ENCODE data around the gene IL18R1.

The IL18R1 gene

GRCh38 chr2:102386004-102386403 is 30.4 kb downstream of the IL18R1 start:
- TF ChIP-seq CTCF (IDR thresholded peaks at IDR 0.05; ENCODE audit: low read depth, low read length, missing control alignments): no peak
- H3K4me3 ChIP-seq (replicated peaks; ENCODE audit: low read depth, low read length): no peak overlapping the region
- DNase-seq (ENCODE audit: extremely low read depth, low read depth): no peak

- no peak for TF ChIP-seq CTCF (IDR thresholded peaks at IDR 0.05; ENCODE audit: low read depth, low read length, missing control alignments)
- no peak for DNase-seq (ENCODE audit: extremely low read depth, low read depth)
- H3K4me3 ChIP-seq (replicated peaks; ENCODE audit: low read depth, low read length): no peak overlapping the region
Measured at GRCh38 chr2:102386867-102387541, 31.4 kb downstream of the IL18R1 start.

- DNase-seq (ENCODE audit: extremely low read depth, low read depth): no peak
- no peak for TF ChIP-seq CTCF (IDR thresholded peaks at IDR 0.05; ENCODE audit: low read depth, low read length, missing control alignments)
Measured at GRCh38 chr2:102387763-102388546, 32.4 kb downstream of the IL18R1 start.

GRCh38 chr2:102391565-102391964 is 36.0 kb downstream of the IL18R1 start:
- TF ChIP-seq CTCF (IDR thresholded peaks at IDR 0.05; ENCODE audit: low read depth, low read length, missing control alignments): no peak

More at GRCh38 chr2:102387763-102388546, 32.4 kb downstream of the IL18R1 start:
- no peak overlapping the region for H3K4me3 ChIP-seq (replicated peaks; ENCODE audit: low read depth, low read length)

GRCh38 chr2:102392096-102392495 is 36.5 kb downstream of the IL18R1 start:
- no peak for DNase-seq (ENCODE audit: extremely low read depth, low read depth)
- H3K4me3 ChIP-seq (replicated peaks; ENCODE audit: low read depth, low read length): no peak overlapping the region
- TF ChIP-seq CTCF (IDR thresholded peaks at IDR 0.05; ENCODE audit: low read depth, low read length, missing control alignments): no peak

More at GRCh38 chr2:102391565-102391964, 36.0 kb downstream of the IL18R1 start:
- no peak overlapping the region for H3K4me3 ChIP-seq (replicated peaks; ENCODE audit: low read depth, low read length)
- no peak for DNase-seq (ENCODE audit: extremely low read depth, low read depth)

- no peak overlapping the region for H3K4me3 ChIP-seq (replicated peaks; ENCODE audit: low read depth, low read length)
- TF ChIP-seq CTCF (IDR thresholded peaks at IDR 0.05; ENCODE audit: low read depth, low read length, missing control alignments): no peak
- no peak for DNase-seq (ENCODE audit: extremely low read depth, low read depth)
Measured at GRCh38 chr2:102392942-102393341, 37.3 kb downstream of the IL18R1 start.
